ENCODE data around the gene SCAMP2. TPM values are rescaled to one million over a fixed set of nuclear protein-coding genes. Genes with fewer than 3 reads are reported as not detected.

SCAMP2 gene
- total RNA-seq, 1 experiment from 2014 or later = 50.2 TPM

DNA sequence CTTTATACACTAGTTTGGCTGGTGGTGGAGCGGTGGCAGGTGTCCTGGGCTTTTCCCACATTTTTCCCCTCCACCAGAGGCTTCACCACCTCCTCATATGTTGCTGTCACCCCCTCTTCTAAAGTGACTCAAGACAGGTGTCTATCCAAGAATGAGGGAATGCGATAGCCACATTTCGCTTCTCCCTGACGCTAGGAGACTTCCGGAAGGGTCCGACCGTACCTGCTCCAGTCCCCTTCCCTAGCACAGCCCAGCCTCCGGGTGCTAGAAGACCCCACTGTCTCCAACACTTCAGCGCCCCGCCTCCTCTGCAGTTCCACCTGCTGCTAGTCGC, 496 bp downstream of the SCAMP2 start:
- TF ChIP-seq, protein P1, sequence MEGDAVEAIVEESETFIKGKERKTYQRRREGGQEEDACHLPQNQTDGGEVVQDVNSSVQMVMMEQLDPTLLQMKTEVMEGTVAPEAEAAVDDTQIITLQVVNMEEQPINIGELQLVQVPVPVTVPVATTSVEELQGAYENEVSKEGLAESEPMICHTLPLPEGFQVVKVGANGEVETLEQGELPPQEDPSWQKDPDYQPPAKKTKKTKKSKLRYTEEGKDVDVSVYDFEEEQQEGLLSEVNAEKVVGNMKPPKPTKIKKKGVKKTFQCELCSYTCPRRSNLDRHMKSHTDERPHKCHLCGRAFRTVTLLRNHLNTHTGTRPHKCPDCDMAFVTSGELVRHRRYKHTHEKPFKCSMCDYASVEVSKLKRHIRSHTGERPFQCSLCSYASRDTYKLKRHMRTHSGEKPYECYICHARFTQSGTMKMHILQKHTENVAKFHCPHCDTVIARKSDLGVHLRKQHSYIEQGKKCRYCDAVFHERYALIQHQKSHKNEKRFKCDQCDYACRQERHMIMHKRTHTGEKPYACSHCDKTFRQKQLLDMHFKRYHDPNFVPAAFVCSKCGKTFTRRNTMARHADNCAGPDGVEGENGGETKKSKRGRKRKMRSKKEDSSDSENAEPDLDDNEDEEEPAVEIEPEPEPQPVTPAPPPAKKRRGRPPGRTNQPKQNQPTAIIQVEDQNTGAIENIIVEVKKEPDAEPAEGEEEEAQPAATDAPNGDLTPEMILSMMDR (conservative IDR thresholded peaks at IDR 0.05) = no peak
- no CpG with 5 or more reads among the region's 11 CpGs for WGBS (ENCODE audit: extremely low coverage, insufficient read length, low lambda C conversion rate)

More for the DNA sequence above, 496 bp downstream of the SCAMP2 start:
- peaks cover 2% of the 10 kb centered on the region; the same call in 1 of the 2 replicates for H3K27me3 Mint-ChIP-seq (ENCODE audit: low read depth)
- Histone ChIP-seq H2BK5ac (ENCODE audit: insufficient read length, low read length) (no peak overlapping the region), H3T11ph (ENCODE audit: low read length) (no peak overlapping the region), H2BK15ac (ENCODE audit: low read depth, low read length) (no peak overlapping the region), H3K27ac (ENCODE audit: insufficient read length, low read depth, low read length) (no peak overlapping the region), H3K9ac (ENCODE audit: extremely low read depth, insufficient read length, low read length) (peak overlapping the region; percentile 39), H3K79me2 (ENCODE audit: insufficient read depth, low read length) (peaks cover 11% of the 10 kb centered on the region; the same call in 1 of the 2 replicates), H3K23ac (ENCODE audit: insufficient read length, low read depth, low read length) (no peak overlapping the region), H2BK12ac (ENCODE audit: insufficient read length, low read depth, low read length) (no peak overlapping the region), H3K18ac (ENCODE audit: insufficient read length, low read depth, low read length) (no peak overlapping the region), H2BK120ac (ENCODE audit: low read depth, low read length, poor library complexity, severe bottlenecking) (no peak overlapping the region), H3K79me1 (ENCODE audit: insufficient read depth, low read depth, low read length, poor library complexity, severe bottlenecking) (peaks cover 2% of the 10 kb centered on the region), H3K9me3 (ENCODE audit: control insufficient read depth, low read depth, low read length) (no peaks in the 10 kb centered on the region), H2AK5ac (ENCODE audit: insufficient read length, low read length) (no peak overlapping the region), H3K4me1 (ENCODE audit: insufficient read depth, low read length) (no peaks in the 10 kb centered on the region), H4K8ac (replicated peaks; ENCODE audit: insufficient read length, low read depth, low read length) (no peak overlapping the region), H4K91ac (ENCODE audit: insufficient read length, low read depth, low read length) (no peak overlapping the region), H3K4me2 (ENCODE audit: insufficient read depth, insufficient read length, low read length) (peak overlapping the region; percentile 83), H4K5ac (ENCODE audit: insufficient read length, low read depth, low read length) (no peak overlapping the region), H3K14ac (ENCODE audit: insufficient read depth, low read length) (no peak overlapping the region), H2AFZ (ENCODE audit: low read length) (no peak overlapping the region), H2BK20ac (ENCODE audit: low read depth, low read length, poor library complexity, severe bottlenecking) (no peak overlapping the region), H3K56ac (ENCODE audit: insufficient read length, low read depth, low read length) (no peak overlapping the region), H3K27me3 (ENCODE audit: insufficient read depth, low read length) (no peaks in the 10 kb centered on the region), H4K20me1 (ENCODE audit: control insufficient read depth, insufficient read depth, insufficient read length) (no peaks in the 10 kb centered on the region), H3K4ac (ENCODE audit: low read depth, low read length) (no peak overlapping the region), H3K23me2 (ENCODE audit: insufficient read length, low read depth, low read length, poor library complexity, severe bottlenecking) (peaks cover 12% of the 10 kb centered on the region)
- H3K27ac Mint-ChIP-seq = peak overlapping the region; percentile 15 to 98 (median 79); a peak in 6 of 7 replicates
- H3K4me3 Mint-ChIP-seq = peak overlapping the region; percentile 89 to 92
- peaks cover 14 to 17% of the 10 kb centered on the region in 2 experiments for H3K4me1 Mint-ChIP-seq
- DNase-seq = no peak
- peaks cover 8 to 24% (median 10%) of the 10 kb centered on the region in 3 experiments for H3K36me3 Mint-ChIP-seq (ENCODE audit: insufficient read depth in 1 of 3, low read depth in 3 of 3)
- peaks cover 4% of the 10 kb centered on the region in 2 experiments; a peak in 3 of 5 replicates for H3K9me3 Mint-ChIP-seq
